Parathyroid adenoma (tissue), 2 donors: ENCODE measurements around the gene TSC22D2.

Experiments
- H2AFZ ChIP-seq: fragments of 300-600 bp; sonication (generic); one replicate; pipeline ENCODE4 v1.7.0; 2017; ENCODE audit warnings: antibody characterized with exemption, mild to moderate bottlenecking
- H3K27ac ChIP-seq: fragments of 300-600 bp; sonication (generic); one replicate; pipeline ENCODE4 v1.7.0; 2017
- H3K27me3 ChIP-seq: fragments of 300-600 bp; sonication (generic); one replicate; pipeline ENCODE4 v1.7.0; 2017; ENCODE audit warnings: low read length; ENCODE audit not compliant: control insufficient read depth, insufficient read depth
- H3K36me3 ChIP-seq: fragments of 300-600 bp; sonication (generic); one replicate; pipeline ENCODE4 v1.7.0; 2017; ENCODE audit warnings: low read length; ENCODE audit not compliant: control insufficient read depth, insufficient read depth
- H3K4me1 ChIP-seq: fragments of 300-600 bp; sonication (generic); one replicate; pipeline ENCODE4 v1.7.0; 2017; ENCODE audit warnings: control low read depth
- H3K4me2 ChIP-seq: fragments of 300-600 bp; sonication (generic); one replicate; pipeline ENCODE4 v1.7.0; 2017; ENCODE audit warnings: low read length
- H3K4me3 ChIP-seq: fragments of 300-600 bp; sonication (generic); one replicate; pipeline ENCODE4 v1.7.0; 2017; ENCODE audit warnings: low read depth, low read length
- H3K79me2 ChIP-seq: fragments of 300-600 bp; sonication (generic); one replicate; pipeline ENCODE4 v1.7.0; 2017; ENCODE audit warnings: control low read depth
- H3K9ac ChIP-seq: fragments of 300-600 bp; sonication (generic); one replicate; pipeline ENCODE4 v1.7.0; 2017; ENCODE audit warnings: mild to moderate bottlenecking
- H3K9me3 ChIP-seq: fragments of 300-600 bp; sonication (generic); one replicate; pipeline ENCODE4 v1.7.0; 2017; ENCODE audit warnings: low read length; ENCODE audit not compliant: control insufficient read depth
- TF ChIP-seq, protein P1 (sequence below): fragments of 300-600 bp; sonication (generic); IDR thresholded peaks from one replicate; pipeline ENCODE4 v1.7.0; 2017; ENCODE audit warnings: antibody characterized with exemption, mild to moderate bottlenecking
- donor health status: primary hyperparathyroidism.

The TSC22D2 gene

DNA sequence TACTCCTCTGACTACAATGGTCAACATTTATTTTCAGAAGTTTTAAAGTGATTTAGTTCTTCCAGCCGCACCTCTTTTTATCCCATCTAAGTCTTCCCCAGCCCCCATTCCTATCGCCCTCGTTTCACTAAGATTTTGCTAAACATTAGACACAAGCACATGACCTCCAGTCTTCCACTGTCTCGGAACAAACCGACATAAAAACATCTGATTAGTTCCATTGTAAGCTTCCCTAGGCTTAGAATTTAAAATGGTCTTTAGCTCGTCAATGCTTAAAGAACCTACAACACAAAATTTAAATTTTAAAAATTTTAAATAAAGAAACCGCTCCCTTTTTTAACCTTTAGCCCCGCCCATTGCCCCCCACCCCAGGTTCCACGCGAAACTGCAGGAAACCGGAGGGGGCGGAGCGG, 284 bp upstream of the TSC22D2 start:
- Histone ChIP-seq H2AFZ (peak overlapping the region; percentile 95), H3K4me2 (peak overlapping the region; percentile 85), H3K27me3 (no peaks in the 10 kb centered on the region), H3K4me3 (peak overlapping the region; percentile 80), H3K4me1 (peaks cover 3% of the 10 kb centered on the region), H3K27ac (peak overlapping the region; percentile 98), H3K79me2 (peaks cover 22% of the 10 kb centered on the region), H3K36me3 (no peaks in the 10 kb centered on the region), H3K9me3 (no peaks in the 10 kb centered on the region), H3K9ac (peak overlapping the region; percentile 95)
- TF ChIP-seq, protein P1, sequence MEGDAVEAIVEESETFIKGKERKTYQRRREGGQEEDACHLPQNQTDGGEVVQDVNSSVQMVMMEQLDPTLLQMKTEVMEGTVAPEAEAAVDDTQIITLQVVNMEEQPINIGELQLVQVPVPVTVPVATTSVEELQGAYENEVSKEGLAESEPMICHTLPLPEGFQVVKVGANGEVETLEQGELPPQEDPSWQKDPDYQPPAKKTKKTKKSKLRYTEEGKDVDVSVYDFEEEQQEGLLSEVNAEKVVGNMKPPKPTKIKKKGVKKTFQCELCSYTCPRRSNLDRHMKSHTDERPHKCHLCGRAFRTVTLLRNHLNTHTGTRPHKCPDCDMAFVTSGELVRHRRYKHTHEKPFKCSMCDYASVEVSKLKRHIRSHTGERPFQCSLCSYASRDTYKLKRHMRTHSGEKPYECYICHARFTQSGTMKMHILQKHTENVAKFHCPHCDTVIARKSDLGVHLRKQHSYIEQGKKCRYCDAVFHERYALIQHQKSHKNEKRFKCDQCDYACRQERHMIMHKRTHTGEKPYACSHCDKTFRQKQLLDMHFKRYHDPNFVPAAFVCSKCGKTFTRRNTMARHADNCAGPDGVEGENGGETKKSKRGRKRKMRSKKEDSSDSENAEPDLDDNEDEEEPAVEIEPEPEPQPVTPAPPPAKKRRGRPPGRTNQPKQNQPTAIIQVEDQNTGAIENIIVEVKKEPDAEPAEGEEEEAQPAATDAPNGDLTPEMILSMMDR = no peak

DNA sequence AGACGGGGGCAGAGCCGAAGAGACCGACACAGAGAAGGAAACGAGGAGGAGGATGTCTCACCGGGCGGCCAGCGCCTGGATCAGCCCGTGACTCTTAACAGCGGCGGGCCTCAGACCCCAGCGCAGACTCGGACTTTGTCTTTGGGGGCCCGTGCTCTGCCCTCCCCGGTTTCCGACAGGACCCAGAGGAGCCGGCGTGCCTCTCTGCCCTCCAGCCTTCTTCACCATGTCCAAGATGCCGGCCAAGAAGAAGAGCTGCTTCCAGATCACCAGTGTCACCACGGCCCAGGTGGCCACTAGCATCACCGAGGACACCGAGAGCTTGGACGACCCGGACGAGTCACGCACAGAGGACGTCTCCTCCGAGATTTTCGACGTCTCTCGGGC, 1.0 kb downstream of the TSC22D2 start:
- Histone ChIP-seq H3K79me2 (peaks cover 29% of the 10 kb centered on the region), H3K9ac (peak overlapping the region; percentile 95), H2AFZ (peak overlapping the region; percentile 95), H3K36me3 (no peaks in the 10 kb centered on the region), H3K4me2 (peak overlapping the region; percentile 84), H3K27me3 (no peaks in the 10 kb centered on the region), H3K4me1 (peaks cover 7% of the 10 kb centered on the region), H3K27ac (peak overlapping the region; percentile 98), H3K9me3 (no peaks in the 10 kb centered on the region), H3K4me3 (peak overlapping the region; percentile 80)
- TF ChIP-seq, protein P1 = no peak

DNA sequence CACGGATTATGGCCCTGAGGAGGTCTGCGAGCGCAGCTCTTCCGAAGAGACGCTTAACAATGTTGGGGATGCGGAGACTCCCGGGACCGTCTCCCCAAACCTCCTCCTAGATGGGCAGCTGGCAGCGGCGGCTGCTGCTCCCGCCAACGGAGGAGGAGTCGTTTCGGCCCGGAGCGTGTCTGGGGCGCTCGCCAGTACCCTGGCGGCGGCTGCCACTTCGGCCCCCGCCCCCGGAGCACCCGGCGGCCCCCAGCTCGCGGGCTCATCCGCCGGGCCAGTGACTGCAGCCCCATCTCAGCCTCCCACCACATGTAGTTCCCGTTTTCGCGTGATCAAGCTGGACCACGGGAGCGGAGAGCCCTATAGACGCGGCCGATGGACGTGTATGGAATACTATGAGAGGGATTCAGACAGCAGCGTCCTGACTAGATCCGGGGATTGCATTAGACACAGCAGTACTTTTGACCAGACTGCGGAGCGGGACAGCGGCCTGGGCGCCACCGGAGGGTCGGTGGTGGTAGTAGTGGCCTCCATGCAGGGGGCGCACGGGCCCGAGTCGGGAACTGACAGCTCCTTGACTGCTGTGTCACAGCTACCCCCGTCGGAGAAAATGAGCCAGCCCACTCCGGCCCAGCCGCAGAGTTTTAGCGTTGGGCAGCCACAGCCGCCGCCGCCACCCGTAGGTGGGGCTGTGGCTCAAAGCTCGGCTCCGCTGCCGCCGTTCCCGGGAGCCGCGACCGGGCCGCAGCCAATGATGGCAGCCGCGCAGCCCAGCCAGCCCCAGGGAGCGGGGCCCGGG, 1.6 kb downstream of the TSC22D2 start:
- Histone ChIP-seq H3K9me3 (no peaks in the 10 kb centered on the region), H3K27ac (peak overlapping the region; percentile 98), H3K79me2 (peaks cover 31% of the 10 kb centered on the region), H3K4me1 (peaks cover 9% of the 10 kb centered on the region), H3K9ac (peak overlapping the region; percentile 95), H3K27me3 (no peaks in the 10 kb centered on the region), H2AFZ (peak overlapping the region; percentile 95), H3K4me3 (peak overlapping the region; percentile 80), H3K4me2 (peak overlapping the region; percentile 84), H3K36me3 (no peaks in the 10 kb centered on the region)
- TF ChIP-seq, protein P1 = peak; percentile 63

DNA sequence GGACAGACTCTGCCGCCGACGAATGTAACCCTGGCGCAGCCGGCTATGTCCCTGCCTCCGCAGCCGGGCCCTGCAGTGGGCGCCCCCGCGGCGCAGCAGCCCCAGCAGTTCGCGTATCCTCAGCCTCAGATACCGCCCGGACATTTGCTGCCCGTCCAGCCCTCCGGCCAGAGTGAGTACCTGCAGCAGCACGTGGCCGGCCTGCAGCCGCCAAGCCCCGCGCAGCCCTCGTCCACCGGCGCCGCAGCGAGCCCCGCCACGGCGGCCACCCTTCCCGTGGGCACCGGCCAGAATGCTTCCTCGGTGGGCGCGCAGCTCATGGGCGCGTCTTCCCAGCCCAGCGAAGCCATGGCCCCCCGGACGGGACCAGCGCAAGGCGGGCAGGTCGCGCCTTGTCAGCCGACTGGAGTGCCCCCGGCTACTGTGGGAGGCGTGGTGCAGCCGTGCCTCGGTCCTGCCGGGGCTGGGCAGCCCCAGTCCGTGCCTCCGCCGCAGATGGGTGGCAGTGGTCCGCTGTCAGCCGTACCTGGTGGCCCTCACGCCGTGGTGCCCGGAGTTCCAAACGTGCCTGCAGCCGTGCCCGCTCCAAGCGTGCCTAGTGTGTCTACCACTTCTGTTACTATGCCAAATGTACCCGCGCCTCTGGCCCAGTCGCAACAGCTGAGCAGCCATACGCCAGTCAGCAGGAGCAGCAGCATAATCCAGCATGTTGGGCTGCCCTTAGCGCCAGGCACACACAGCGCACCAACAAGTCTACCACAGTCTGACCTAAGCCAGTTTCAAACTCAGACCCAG, 2.4 kb downstream of the TSC22D2 start:
- TF ChIP-seq, protein P1 = no peak

More for the DNA sequence above, 2.4 kb downstream of the TSC22D2 start:
- peak overlapping the region; percentile 84 for H3K4me2 ChIP-seq
- H3K27ac ChIP-seq = peak overlapping the region; percentile 98
- peak overlapping the region; percentile 23 for H2AFZ ChIP-seq
- H3K9me3 ChIP-seq = no peaks in the 10 kb centered on the region
- peak overlapping the region; percentile 80 for H3K4me3 ChIP-seq
- no peaks in the 10 kb centered on the region for H3K27me3 ChIP-seq
- H3K9ac ChIP-seq = peak overlapping the region; percentile 24
- H3K4me1 ChIP-seq = peaks cover 9% of the 10 kb centered on the region
- peaks cover 39% of the 10 kb centered on the region for H3K79me2 ChIP-seq
- no peaks in the 10 kb centered on the region for H3K36me3 ChIP-seq
